Activated T-cell treated with anti-CD3 and anti-CD28 coated beads, Interleukin-2, amount 50 U/mL, for 1 hour (primary cell): Measurements from ENCODE around the gene ACSF2.

Experiments used
- DNase-seq: peaks from one replicate; pipeline ENCODE4 v3.0.0-alpha.2; 2020

The ACSF2 gene

DNA sequence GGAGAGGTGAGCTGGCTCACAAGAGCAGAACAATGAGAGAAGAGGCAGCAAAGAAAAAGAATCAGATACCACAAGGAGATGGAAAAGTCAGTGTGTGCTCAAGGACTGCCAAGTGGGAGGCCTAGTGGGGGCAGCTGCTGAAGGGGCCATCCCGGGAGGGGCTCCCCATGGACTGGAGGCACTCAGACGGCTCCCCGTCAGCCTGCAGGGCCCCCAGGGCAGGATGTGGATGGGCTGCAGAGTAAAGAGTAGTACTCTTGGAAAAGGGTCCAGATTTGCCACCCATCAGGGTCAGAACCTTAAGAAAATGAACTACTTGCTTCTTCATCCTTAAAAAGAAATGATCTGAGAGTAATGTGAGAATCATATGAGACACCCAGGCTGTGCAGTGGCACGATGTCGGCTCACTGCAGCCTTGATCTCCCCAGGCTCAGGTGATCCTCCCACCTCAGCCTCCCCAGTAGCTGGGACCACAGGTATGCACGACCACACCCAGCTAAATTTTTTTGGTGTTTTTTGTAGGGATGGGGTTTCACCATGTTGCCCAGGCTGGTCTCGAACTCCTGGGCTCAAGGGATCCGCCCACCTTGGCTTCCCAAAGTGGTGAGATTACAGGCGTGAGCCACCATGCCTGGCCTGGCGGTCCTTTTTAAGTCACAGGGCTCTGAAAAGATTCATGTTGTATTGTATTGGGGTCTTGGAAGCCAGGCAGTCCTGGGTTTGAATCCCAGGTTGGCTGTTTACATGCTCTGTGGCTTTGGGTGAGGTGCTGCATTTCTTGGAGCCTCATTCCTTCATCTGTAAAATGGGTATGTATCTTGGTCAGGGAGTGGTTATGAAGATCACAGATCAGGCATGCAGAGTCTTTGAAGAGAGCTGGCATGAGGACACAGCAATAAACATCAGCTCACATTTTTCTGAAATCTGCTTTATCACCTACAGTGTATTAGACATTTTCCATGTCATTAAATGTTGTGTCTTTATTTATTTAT is 15.1 kb downstream of the ACSF2 start:
- DNase-seq = no peak

DNA sequence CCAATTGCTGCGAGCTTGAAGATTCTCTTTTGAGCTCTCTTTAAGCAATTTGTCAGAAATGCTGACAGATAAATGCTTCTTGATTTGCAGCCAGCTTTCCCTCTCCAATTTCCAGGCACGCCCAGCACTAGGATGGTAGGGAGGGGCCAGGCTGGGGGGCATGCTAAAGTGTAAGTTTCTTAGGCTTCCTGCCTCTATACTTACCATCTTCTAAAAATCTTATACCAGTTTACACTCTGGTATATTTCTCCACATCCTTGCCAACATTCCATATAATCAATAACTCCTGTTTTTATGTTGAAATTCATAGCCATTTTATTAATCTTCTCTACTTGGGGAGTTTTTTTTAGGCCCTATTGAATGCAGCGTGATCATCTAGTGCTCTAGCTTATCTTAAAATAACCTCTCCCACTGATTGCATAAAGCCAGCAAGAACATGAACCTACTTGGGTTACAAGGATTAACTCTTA is 17.5 kb downstream of the ACSF2 start:
- DNase-seq = no peak

DNA sequence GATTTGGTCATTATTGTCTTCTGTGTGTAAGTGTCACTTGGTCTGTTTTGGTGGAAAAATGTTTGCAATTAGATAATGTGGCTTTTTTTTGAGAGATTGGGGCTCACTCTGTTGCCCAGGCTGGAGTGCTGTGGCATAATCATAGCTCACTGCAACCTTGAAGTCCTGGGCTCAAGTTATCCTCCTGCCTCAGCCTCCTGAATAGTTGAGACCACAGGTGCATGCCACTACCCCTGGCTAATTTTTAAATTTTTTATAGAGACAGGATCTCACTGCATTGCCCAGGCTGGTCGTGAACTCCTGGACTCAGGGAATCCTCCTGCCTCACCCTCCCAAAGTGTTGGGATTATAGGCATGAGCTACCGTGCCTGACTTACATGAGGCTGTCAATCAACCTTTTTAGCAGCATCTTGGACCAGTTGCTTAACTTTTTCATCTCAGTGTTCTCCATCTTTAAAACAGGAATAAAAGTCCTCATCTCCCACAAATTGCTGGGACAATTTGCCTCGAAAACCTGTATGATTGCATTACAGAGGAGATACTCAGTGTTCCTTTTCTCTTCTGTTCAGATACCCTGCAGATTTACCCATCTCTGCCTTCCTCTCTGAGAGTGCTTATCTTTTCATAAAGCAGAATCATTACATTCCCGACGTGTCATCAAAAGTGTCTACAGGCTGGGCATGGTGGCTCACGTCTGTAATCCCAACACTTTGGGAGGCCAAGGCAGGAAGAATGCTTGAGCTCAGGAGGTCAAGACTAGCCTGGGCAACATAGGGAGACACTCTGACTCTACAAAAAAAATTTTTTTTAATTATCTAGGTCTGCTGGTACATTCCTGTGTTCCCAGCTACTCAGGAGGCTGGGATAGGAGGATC is 19.1 kb downstream of the ACSF2 start:
- no peak for DNase-seq

DNA sequence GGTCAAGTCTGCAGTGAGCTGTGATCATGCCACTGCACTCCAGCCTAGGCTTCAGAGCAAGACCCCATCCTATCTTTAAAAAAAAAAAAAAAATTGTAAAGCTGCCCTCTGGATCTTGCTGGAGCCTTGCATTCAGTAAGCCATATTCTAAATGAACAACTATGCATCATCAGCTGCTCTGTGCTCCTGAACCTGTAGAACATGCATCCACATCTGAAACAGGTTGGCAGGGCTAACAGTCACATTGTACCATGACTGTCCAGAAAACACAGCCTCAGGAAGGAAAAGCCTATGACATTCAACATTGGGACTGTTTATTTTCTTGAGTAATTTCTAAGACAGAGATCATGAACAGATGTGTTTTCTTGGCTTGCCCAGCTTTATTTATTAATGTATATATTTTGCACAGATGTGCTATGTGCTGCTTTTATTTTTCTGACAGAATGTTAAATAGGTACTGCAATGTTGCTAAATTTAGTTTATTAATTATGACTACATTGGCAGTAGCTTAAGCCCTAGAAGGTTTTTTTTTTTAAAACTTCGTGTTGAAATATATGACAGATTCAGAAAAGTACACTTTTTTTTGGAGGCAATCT is 19.8 kb downstream of the ACSF2 start:
- no peak for DNase-seq

DNA sequence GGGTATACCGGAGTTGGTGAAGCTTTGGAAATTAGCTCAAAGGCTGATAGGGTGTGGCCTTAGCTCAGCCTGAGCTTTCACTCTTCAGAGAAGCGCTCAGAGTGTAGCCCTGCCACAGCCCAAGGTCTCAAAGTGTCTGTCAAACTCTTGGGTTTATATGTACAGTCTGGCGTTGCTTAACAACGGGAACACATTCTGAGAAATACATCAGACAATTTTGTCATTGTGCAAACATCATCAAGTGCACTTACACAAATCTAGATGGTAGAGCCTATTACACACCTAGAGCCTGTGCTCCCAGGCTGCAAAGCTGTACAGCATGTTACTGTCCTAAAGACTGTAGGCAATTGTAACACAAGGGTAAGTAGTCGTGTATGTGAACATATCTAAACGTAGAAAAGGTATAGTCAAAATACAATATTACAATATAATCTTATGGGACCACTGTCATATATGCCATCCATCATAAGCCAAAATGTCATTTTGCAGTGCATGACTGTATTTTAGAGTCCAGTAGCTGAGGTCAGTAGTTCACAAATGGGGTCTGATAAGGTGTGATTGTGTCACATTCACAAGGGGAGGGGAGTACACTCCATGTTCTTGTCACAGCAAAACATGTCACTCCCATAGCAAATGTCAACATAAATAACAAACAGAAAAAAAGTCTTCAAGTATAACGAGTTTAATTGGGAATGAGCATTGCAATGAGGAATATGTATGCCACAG is 22.0 kb downstream of the ACSF2 start:
- no peak for DNase-seq

DNA sequence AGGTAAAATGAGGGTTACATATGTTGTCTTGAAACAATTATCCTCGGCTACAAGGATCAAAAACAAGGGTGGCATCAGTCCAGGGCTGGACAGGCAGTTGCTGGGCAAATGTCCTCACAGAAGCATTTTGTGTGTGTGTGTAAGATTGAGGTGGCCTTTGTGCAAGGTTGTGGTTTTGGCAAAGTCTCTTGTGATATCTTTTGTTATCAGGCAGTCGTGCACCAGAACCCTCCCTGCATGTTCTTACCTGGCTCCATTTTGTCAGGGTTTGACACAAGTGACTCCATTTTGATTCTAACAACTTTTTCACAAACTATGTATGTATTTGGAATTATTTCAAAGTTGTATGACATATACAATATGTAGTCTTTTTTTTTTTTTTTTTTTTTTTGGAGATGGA is 22.6 kb downstream of the ACSF2 start:
- DNase-seq = no peak

DNA sequence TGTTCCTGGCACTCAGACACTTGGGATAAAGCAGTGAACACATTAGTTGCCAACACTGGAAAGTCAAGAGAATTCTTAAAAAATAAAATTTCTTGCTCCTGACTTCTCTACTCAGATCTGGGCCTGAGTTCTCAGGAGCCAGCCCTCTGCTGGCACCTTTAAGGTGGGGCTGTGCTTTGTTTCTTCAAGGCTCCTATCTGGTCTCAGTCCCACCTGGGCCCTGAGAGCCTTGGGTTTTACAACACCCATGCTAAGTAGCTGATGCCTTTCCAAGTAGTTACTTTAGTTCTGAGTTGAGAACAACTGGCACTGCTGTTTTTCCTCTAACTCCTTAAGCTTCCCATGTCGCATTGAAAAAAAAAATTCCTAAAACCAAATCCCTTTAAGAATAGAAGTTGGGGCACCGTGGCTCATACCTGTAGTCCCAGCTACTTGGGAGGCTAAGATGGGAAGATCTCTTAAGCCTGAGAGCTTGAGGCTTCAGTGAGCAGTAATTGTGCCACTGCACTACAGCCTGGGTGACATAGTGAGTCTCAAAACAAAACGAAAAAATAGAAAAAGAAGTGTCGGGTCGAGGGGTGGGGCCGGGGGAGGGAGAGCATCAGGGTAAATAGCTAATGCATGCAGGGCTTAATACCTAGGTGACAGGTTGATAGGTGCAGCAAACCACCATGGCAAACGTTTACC is 26.1 kb downstream of the ACSF2 start:
- DNase-seq = no peak

DNA sequence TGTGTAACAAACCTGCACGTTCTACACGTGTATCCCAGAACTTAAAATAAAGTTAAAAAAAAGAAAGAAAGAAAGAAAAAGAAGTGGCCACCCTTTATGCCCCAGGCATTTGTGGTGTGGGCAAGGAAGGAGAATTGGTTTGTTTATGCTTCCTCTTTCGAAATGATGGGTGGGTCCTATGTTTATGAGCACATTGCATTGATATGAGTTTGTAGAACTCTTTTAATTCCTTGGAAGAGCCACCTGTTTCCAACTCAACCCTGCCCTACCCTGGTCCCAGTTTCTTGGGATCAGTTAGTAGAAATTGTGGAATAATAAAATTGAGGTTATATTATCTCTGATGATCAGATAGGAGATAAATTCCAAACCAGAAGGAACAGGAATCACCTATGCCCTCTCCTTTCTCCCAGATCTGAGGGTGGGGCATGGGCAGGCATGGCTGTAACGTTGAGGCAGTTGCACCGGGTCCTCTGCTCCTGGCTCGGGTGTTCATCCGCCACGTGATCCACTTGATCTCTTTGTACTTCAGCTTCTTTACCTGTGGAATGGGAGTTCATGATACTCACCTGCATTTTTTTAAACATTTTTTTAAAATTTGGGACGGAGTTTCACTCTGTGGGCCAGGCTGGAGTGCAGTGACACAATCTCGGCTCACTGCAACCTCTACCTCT is 26.7 kb downstream of the ACSF2 start:
- DNase-seq = no peak

DNA sequence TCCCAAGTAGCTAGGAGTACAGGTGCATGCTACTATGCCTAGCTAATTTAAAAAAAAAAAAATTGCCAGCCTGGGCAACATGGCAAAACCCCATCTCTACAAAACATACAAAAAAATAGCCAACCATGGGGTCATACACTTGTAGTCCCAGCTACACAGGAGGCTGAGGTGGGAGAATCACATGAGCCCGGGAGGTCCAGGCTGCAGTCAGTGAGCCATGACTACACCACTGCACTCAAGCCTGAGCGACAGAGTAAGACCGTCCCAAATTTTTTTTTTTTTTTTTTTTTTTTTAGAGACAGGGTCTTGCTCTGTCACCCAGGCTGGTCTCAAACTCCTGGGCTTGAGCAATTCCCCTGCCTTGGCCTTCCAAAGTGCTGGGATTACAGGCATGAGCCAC is 27.9 kb downstream of the ACSF2 start:
- DNase-seq = no peak

DNA sequence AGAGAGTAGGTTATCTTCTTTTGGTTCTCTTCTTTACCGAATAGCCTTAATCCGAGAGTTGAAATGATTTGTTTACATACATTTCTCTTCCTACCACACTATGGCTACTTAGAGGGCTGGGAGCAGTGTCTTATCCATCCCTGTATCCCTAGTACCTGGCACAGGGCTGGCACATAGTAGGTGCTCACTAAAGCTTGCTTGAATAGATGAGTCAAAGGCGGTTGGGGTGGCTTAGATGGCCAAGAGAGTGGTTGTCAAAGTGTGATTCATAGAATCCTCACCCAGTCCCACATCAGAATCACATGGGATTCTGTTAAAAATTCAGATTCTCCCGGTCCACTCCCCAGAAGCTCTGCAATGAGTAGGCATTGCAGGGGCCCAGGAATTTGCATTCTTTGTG is 31.6 kb downstream of the ACSF2 start:
- DNase-seq = no peak

DNA sequence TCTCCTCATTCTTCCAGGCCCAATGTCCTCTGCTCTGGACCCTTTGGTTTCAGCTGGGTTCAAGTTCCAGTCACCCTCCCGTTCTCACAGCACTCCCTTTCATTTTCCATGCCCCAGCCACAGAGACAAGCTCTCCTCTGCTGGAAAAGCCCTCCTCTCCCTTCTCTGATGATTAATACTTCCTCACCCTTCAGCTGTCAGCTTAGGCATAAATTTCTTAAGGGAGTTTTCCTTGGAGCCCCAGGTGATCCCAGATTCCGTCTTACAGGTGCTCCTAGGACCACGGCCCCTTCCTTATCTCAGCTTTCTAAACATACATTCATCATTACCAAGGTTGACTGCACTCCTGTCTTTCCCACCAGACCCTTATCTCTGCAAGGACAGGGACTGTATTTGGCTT is 32.3 kb downstream of the ACSF2 start:
- DNase-seq = no peak

DNA sequence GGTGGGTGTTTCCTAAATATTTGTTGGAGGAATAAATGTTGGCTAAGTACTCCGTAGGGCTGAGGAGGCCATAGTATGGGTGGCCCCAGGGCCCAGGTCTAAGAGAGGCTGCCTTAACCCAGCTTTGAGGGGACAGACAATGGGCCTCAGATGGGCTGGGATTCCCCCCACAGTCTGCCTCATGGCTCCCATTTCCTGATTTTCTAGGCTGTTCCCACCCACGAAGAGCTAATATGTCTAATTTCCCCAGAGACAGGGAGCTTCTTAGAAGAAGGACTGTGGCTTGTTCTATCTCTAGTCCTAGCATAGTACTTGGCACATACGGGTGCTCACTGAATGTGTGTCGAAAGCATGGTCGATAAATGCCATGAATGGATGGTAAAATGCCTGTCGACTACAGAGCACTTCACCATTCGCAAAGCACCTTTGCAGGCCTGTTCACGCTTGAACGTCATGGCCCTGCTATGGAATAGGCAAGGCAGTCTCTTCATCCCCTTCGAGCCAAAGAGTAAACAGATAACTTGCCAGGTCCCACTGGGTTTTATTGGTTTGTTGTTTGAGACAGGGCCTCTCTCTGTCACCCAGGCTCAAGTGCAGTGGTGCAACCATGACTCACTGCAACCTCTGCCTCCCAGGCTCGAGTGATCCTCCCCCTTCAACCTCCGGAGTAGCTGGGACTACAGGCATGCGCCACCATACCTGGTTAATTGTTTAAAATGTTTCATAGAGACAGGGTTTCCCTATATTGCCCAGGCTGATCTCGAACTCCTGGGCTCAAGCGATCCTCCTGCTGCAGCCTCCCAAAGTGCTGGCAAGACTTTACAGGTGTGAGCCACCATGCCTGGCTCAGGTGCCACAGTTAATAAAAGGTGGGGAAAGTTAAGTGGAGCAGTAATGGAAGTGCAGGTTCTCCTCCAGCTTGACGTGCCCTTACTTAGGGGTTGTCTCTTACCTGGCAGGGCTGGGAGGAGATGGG is 33.0 kb downstream of the ACSF2 start:
- DNase-seq = no peak

DNA sequence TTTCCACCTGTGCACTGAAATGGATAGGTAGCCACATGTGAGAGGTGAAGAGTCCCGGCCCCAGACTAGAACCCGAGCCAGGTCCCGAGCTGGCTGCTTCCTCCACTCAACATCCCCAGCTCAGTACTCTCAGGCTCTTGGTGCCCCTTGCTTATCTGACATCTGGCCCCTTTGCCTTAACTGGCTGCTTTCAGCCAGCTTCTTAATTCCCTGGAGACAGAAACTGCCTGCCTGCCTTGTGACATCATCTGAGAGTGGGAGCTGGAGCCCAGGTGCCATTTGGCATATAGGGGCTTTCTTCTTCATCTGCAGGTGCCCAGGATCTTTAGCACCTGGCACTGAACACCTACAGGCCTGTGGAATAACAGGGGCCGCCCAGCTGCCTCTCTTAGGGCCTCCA is 33.7 kb downstream of the ACSF2 start:
- no peak for DNase-seq

DNA sequence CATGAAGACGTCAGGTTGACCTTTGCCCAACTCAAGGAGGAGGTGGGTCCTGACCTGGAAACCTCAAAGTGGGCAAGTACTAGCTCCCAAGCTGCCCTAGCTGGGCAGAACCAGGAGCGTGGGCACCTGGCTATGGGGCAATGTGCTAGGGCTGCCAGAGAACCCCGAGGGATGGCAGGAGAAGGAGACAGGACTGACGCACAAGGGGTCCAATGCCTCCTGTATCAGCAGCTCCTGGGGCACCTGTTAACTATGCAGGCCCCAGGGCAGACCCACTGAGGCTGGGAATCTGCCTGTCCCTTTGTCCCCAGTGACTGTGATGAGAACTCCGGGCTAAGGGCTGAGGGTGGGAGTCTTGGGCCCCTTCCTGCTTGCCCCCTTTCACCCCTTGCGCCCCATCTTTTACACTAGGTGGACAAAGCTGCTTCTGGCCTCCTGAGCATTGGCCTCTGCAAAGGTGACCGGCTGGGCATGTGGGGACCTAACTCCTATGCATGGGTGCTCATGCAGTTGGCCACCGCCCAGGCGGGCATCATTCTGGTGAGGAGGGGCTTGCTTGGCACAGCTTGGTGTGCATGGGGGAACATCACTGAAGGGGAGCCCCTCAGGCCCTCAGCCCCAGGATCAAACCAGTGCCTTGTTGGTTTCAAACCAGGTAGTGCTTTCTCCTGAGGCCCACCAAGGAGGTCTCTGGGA is 35.0 kb downstream of the ACSF2 start:
- DNase-seq = no peak

DNA sequence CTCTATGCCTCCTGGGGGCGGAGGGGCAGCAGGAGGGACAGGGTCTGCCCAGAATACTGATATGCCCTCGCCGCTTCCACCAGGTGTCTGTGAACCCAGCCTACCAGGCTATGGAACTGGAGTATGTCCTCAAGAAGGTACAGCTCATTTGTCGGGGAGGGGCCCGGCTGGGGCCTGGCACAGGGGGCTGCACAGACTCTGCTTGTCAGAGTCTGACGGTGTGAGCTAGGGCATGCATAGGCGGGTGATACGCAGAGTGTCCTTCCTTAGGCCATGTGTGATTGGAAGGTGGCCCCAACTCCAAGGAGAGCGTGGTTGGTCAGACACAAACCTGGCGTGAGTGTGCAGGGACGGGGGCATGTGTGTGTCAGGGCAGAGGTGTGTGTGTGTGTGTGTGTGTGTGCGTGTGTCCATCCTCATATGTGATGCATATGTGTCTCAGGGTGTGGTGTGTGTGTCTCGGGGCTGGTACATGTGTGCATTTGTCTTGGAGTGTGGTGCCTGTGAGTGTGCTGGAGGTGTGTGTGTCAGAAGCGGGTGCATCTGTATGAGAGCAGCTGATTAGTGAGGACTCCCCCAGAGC is 35.6 kb downstream of the ACSF2 start:
- no peak for DNase-seq

DNA sequence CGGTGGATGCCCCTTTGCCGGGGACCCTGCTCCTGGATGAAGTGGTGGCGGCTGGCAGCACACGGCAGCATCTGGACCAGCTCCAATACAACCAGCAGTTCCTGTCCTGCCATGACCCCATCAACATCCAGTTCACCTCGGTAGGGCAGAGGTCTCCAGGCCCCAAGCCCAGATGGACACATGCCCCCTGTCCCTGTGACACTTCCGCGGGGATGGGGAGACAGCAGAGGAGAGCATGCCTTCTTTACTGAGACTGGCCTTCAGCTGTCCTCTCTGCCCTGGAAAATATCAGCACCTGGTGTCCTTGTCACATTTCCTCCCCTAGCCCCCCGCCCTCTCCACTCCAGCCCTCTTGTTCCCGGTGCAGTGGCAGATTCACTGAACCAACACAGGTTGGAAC is 36.4 kb downstream of the ACSF2 start:
- no peak for DNase-seq

DNA sequence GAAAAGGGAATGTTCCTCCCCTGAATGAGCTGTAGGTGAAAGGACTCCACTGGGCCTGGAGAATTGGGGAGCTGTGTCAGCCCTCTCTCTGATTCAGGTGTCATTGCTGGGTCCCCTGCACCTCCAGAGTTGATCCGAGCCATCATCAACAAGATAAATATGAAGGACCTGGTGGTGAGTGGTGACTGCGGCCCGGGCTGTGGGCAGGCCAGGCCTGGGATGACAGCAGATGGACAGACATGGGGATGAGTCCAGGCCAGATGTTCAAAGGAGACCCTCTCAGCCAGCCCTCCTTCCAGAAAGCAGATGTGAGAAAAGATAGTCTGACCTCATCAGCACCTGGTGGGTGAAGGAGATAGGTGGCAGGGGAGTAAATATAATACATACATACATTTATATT is 38.1 kb downstream of the ACSF2 start:
- no peak for DNase-seq

DNA sequence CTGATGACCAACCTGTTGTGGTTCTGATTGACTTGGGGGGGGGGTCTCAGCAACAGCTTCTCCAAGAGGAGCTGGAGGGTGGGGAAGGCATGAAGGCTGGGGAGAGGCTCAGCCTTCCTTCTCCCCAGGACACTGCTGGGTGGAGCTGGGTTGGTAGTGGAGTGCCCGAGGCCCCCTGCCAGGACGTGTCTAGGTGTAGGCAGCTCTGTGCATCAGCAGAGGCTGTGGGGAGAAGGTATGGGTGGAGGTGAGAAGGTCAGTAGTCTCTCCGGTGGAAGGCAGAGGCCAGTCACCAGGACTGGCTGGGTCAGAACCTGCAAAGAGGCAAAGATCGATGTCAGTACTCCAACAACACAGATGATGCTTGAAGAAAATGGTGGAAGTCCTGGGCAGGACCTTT is 38.7 kb downstream of the ACSF2 start:
- no peak for DNase-seq

DNA sequence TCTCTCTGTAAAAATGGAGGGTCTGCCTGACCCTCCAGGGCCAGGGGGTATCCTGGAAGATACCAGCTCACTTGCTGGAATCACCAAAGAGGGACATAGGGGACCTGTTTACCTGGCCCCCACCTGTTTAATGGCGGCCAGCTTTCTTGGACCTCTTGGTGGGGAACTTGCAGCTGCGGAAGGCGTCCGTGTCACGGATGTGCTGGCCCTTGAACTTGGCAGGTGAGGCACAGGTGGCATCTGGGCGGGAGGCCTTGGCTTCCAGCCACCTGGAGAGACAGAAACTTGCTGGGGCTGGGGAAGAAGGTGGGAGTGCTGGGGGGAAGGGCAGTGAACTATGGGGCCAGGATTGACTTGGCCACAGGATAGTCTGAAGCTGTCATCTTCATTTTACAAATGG is 39.2 kb downstream of the ACSF2 start:
- DNase-seq = no peak
